DLD1 (cell line): ENCODE data around the gene SFXN1.
"Not testable (repeated sequence)": the region's sequence is repeated elsewhere in the genome, so short reads cannot be mapped to it uniquely, and the experiment has no call there.

Experiments used
- in situ Hi-C: cut with HindIII; loops from 2 replicates; pipeline ENCODE4 v1.10.0; 2017; ENCODE audit warnings: low sequenced_read_pairs

Gene SFXN1

GRCh38 chr5:175478384-175479124, at the start of gene SFXN1:
TSS of gene SFXN1 (plus strand) at chr5:175478560. CDS start at chr5:175492104, 13,544 bp downstream.
- in situ Hi-C loops, result no loop called here

DNA sequence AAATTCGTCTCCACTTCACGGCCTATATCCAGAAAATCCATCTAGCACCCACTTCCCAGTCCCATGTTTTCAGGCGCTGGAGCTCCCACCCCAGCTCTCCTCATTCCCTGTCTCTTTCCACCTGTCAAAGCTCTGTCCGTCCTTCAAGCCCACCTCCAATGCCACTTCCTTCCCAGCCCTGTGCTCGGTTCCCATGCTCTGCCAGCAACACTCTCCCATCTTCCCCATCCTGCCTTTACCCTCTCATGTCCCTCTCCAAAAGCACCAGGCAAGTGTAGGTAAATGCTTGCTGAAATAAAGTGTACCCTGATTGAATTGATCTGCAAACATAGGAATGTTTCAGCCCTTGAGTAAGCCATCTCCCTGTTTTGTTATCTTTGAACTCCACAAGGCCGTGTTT, 43.6 kb upstream of the SFXN1 start:
- in situ Hi-C loops, result no loop called here

GRCh38 chr5:175436359-175436758, 42.0 kb upstream of the SFXN1 start:
- in situ Hi-C loops, result no loop called here

DNA sequence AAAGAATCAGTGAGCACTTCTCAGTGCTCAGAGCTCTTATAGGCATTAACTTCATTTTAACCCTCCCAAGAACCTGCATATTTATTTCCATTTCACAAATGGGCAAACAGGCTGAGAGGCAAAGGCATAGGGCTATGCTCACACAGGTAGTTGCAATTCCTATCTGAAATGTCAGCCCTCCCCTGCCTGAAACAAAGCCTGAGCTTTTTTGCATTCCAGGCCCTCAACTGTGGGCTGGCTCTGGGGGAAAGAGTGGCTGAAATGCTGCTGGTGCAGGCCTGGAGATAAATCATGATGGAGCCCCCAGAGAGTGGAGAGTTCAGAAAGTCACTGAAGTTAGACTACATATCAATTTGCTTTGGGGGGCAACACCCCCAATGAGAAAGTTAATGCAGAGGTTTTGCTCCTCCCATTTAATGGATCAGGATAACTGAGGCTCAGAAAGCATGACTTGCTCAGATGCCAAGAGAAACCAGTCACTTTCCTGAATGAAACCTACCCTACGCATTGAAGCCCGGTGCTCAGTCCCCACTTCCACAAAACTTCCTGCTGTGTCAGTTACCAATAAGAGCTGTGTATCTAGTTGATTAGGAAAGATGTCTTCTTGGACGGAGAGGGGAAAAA, 40.0 kb upstream of the SFXN1 start:
- in situ Hi-C loops, result no loop called here

DNA sequence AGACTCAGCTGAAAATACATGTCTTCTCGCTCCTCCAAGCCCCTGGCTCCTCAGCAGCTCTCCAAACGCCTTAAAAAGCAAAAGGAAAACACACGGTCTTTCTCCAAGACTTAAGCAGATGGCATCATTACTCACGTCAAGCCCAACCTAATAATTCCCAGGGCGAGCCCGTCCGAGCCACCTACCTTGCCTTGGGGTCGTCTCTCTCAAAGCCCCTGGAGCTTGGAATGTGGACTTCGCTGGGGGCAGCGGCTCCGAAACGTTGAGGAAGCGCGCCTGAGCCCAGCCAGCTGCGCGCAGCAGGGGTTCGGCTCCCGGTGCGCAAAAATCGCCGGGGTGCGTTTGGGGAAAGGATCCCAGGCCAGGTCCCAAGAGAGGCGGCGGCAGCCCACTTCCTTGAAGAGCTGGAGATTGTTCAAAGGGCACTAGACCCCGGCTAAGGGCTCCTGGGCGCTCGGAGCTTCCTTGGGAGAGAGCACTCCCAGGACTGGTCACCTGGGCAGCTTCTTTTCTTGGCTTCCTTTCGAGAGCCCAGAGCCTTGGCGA, 34.8 kb upstream of the SFXN1 start:
- in situ Hi-C loops, result no loop called here

GRCh38 chr5:175444060-175444904, 34.1 kb upstream of the SFXN1 start, which contains the start of gene DRD1:
TSS of gene DRD1 (minus strand) at chr5:175444182. CDS start at chr5:175443099, 1,083 bp downstream.
- in situ Hi-C loops, result no loop called here

DNA sequence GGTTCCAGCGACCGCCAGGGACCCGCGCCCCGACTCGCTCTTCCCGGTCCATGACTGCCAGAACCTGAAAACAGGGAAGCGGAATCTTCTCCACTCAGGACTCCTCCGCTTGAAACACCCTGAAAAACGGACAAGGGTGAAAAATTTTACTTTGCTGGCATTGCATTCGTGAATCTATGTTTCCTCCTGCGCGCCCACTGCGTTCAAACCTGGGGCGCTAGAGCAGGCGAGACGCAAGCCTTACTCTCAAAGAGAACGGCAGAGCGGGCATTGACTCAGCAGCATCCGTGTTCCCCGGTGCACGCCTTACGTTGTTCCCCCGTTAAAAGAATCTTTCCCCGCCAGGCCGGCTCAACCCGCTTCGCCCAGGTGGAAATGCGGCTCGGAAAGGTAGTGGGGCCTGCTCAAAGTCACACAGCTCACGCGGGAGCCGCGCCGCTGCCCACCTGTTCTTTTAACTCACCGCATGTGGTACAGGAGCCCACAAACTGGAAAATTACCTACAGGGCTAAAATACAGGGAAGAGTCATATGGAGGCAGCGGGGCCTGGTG, 33.4 kb upstream of the SFXN1 start:
- in situ Hi-C loops, result no loop called here

DNA sequence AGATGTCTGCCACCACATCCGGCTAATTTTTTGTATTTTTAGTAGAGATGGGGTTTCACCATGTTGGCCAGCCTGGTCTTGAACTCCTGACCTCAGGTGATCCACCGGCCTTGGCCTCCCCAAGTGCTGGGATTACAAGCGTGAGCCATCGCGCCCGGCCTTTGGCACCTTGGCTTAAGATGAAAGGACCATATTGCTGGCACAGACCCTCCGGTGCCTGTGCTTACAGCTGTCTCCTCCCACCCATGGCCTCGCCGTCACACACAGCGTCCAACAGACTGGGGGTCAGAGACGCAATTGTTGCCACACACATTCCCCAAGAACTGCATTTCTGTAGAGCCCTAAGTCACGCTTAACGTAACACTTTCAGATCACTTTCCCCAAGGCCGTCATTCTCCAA, 32.0 kb upstream of the SFXN1 start:
- in situ Hi-C loops, result not testable (repeated sequence)

DNA sequence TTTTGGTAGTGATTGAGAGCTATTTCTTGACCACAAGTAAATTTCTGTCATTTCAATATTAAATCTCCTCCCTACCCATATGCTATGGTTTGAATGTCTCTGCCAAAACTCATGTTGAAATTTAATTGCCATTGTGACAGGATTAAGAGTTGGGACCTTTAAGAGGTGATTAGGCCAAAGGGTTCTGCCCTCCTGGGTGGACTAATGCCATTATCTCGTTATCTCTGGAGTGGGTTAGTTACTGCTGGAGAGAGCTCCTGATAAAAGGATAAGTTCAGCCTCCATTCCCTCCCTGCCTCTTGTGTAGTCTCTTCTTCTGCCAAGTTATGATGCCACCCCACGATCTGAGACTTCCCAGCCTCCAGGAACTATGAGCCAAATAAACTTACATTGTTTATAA, 30.8 kb upstream of the SFXN1 start:
- in situ Hi-C loops, result no loop called here

GRCh38 chr5:175448276-175448675, 30.1 kb upstream of the SFXN1 start:
- in situ Hi-C loops, result no loop called here

DNA sequence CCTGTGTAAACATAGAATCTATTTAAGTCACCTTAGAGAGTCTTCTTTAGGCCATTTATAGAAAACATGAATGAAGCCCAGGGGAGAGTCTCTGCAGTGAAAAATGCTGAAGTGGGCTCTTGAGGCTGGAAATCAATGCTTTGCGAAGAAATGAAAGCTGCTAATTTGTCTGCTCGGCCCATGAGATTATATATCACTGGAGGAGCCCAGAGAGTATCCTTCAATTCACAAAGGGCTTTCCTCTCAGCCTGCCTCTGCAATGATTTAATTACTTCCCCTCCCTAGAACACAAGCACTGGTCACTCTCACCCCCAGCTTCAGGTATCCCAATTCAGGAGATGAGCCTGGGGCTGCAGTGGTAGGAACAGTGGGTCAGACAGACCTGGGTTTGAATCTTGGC, 26.2 kb upstream of the SFXN1 start:
- in situ Hi-C loops, result no loop called here

DNA sequence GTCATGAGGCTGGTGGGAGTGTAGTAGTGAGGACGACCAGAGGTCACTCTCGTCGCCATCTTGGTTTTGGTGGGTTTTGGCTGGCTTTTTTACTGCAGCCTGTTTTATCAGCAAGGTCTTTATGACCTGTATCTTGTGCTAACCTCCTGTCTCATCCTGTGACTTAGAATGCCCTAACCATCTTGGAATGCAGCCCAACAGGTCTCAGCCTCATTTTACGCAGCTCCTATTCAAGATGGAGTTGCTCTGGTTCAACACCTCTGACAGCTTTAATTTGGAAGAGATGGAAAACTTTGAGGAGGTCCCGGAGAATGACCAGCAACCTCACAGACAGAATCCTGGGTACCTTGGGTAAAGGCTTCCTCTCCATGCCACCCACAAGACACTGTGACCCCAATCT, 24.0 kb upstream of the SFXN1 start:
- in situ Hi-C loops, result not testable (repeated sequence)

DNA sequence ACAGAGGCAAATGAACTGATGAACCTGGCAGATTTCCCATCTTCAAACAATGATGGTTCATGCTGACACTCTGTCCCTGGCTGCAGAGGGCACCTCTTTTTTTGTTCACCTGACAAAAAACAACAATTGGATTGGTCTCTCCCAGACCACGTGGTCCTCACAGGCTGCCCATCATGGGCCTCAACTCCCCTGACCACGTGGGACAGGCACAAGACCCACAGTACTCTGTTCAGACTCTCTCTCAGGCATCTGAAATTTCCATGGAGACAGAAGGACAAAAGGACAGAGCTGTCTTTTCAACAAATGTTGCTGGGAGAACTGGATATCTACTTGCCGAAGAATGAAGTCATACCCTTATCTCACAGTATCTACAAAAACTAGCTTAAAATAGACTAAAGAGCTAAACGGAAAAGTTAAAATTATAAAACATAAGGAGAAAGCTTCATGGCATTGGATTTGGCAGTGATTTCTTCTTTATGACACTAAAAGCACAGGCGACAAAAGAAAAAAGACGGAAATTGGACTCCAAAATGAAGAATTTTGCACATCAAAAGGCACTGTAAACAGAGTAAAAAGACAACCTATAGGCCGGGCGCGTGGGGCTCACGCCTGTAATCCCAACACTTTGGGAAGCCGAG, 22.1 kb upstream of the SFXN1 start:
- in situ Hi-C loops, result no loop called here

GRCh38 chr5:175457466-175457865, 20.9 kb upstream of the SFXN1 start:
- in situ Hi-C loops, result no loop called here

- in situ Hi-C loops, result no loop called here
These were observed 18.2 kb upstream of the SFXN1 start for GRCh38 chr5:175460126-175460525.

DNA sequence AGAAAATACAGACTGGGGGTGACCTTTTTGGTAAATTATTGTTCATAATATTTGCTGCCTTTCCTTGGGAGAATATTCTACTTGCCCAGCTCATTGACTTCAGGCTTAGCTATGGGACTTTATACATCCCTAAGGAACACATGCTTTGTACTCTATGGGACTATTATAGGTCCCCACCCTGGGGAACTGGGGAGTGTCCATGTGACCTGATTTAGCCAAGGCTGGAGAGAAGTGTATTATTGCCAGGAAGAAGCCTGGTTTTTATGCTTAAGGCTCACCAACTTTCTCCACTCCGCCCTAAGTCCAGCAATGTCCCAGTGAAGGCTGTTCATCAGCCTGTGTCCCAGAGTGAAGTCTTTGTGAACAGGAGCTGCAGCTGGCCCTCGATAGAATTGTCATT, 17.8 kb upstream of the SFXN1 start:
- in situ Hi-C loops, result no loop called here

DNA sequence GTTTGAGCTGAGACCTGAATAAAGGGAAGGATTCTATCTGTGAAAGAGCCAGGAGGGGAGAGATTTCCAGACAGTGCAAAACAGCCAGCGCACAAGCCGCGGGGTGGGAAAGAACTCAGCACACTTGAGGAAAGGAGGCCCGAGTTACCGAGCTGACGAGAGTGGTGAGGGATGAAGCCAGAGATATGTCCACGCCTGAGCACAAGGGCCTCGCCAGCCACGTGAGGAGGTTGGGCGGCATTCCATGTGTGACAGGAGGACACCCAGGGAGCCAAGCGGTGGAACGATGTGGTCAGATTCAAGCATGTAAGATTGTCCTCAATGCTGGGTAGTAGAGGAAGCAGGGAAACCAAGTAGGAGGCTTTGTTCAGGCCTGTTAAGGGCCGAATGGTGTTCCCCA, 17.0 kb upstream of the SFXN1 start:
- in situ Hi-C loops, result no loop called here

DNA sequence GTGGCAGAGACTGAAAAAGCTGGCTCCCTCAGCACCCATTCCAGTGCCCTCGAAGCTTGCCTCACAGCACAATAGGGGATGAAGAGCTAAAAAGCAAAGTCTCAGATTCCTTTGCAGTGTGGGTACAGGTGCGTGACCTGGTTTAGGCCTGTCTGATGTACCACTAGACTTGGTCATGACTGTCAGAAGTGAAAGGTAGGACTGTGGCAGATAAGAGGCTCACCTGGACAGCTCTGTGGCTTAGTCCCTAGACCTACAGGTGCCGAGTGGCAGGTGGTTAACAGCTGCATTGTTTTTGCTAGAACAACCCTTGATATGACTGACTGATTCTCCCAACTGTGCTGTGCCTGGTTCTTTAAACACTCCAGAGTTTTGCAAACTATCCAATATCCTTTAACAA, 14.7 kb upstream of the SFXN1 start:
- in situ Hi-C loops, result no loop called here

DNA sequence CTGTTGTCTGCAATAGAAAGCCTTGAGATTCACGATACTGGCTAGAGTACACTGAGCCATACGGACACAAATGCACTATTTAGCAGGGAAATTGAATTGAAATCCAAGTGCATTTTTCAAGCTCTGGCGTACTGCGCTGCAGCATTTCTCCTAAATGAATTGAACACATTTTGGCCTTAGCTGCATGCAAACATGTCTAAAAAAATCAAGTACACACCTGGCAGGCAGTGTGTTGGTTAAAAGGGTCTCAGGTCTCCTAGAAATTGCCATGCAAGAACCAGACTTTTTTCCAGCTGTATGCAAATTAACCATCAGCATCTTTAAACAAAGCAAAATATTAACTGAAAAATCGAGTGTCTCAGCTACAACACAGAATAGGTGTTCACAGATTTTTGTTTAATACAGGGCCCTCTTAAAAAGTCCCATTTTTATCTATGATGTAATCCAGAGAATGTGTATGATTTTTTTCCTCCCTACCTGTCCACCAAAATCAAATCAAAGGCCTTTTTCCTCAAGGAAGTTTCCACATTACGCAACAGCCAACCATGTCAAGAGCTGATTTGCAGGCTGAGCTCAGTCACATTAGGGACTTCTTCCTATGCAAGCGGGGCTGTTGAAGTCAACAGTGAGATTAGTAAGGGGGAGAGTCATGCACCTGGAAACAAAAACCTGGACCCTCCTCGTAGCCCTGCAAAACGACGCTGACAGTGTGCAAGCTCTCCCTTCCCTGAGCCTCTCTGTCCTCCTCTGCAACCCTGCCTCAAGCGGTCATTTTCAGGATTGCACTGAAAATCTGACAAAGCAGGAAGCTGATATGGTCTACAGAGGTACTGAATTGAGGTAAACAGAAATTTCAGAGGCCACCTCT, 14.1 kb upstream of the SFXN1 start:
- in situ Hi-C loops, result no loop called here

- in situ Hi-C loops, result no loop called here
These were observed 13.5 kb upstream of the SFXN1 start for GRCh38 chr5:175464942-175465233.
